Measurements from ENCODE around the gene FHL1.
"Not testable (repeated sequence)": the region's sequence is repeated elsewhere in the genome, so short reads cannot be mapped to it uniquely, and the experiment has no call there.

The FHL1 gene

GRCh38 chrX:136221851-136222513 lies 74.6 kb downstream of the FHL1 start:
- no peak overlapping the region for H3K4me3 ChIP-seq (ENCODE audit: low read depth, low read length)
- DNase-seq (ENCODE audit: low read depth), result no peak

GRCh38 chrX:136227074-136227473 lies 79.7 kb downstream of the FHL1 start:
- H3K4me3 ChIP-seq (ENCODE audit: low read depth, low read length), result no peak overlapping the region
- no peak for DNase-seq (ENCODE audit: low read depth)
- TF ChIP-seq CTCF (IDR thresholded peaks at IDR 0.05; ENCODE audit: low read depth, low read length), result no peak
- no peak for TF ChIP-seq MYC (IDR thresholded peaks at IDR 0.05; ENCODE audit: low read depth, low read length)
- no peak for TF ChIP-seq POLR2A (IDR thresholded peaks at IDR 0.05; ENCODE audit: extremely low read depth, insufficient read length)
- no peak for TF ChIP-seq MAX (IDR thresholded peaks at IDR 0.05; ENCODE audit: low read depth, low read length)

More at GRCh38 chrX:136221851-136222513, 74.6 kb downstream of the FHL1 start:
- TF ChIP-seq MYC (IDR thresholded peaks at IDR 0.05; ENCODE audit: low read depth, low read length) (no peak), MAX (IDR thresholded peaks at IDR 0.05; ENCODE audit: low read depth, low read length) (no peak), POLR2A (IDR thresholded peaks at IDR 0.05; ENCODE audit: extremely low read depth, insufficient read length) (no peak)

- H3K4me3 ChIP-seq (ENCODE audit: low read depth, low read length), result no peak overlapping the region
- no peak for TF ChIP-seq POLR2A (IDR thresholded peaks at IDR 0.05; ENCODE audit: extremely low read depth, insufficient read length)
- no peak for TF ChIP-seq MYC (IDR thresholded peaks at IDR 0.05; ENCODE audit: low read depth, low read length)
- no peak for TF ChIP-seq MAX (IDR thresholded peaks at IDR 0.05; ENCODE audit: low read depth, low read length)
- no peak for TF ChIP-seq CTCF (IDR thresholded peaks at IDR 0.05; ENCODE audit: low read depth, low read length)
- no peak for DNase-seq (ENCODE audit: low read depth)
These were observed 80.9 kb downstream of the FHL1 start for GRCh38 chrX:136227948-136228838.

- H3K4me3 ChIP-seq (ENCODE audit: low read depth, low read length), result no peak overlapping the region
- no peak for DNase-seq (ENCODE audit: low read depth)
- TF ChIP-seq POLR2A (IDR thresholded peaks at IDR 0.05; ENCODE audit: extremely low read depth, insufficient read length) (no peak), MYC (IDR thresholded peaks at IDR 0.05; ENCODE audit: low read depth, low read length) (no peak), MAX (IDR thresholded peaks at IDR 0.05; ENCODE audit: low read depth, low read length) (no peak), CTCF (IDR thresholded peaks at IDR 0.05; ENCODE audit: low read depth, low read length) (no peak)
These were observed 81.5 kb downstream of the FHL1 start for GRCh38 chrX:136228839-136229207.

GRCh38 chrX:136237074-136237473 lies 89.7 kb downstream of the FHL1 start:
- DNase-seq (ENCODE audit: low read depth), result no peak
- no peak overlapping the region for H3K4me3 ChIP-seq (ENCODE audit: low read depth, low read length)
- TF ChIP-seq POLR2A (IDR thresholded peaks at IDR 0.05; ENCODE audit: extremely low read depth, insufficient read length), result no peak
- no peak for TF ChIP-seq MYC (IDR thresholded peaks at IDR 0.05; ENCODE audit: low read depth, low read length)
- no peak for TF ChIP-seq MAX (IDR thresholded peaks at IDR 0.05; ENCODE audit: low read depth, low read length)
- no peak for TF ChIP-seq CTCF (IDR thresholded peaks at IDR 0.05; ENCODE audit: low read depth, low read length)

GRCh38 chrX:136237849-136238248 lies 90.5 kb downstream of the FHL1 start:
- DNase-seq (ENCODE audit: low read depth); H3K4me3 ChIP-seq (ENCODE audit: low read depth, low read length): not testable (repeated sequence)
